IPS-NIHi7 (cell line): ENCODE data around the gene ZNF579.
A peak's percentile ranks its signal among the peaks of the same experiment; 100 is the strongest.
"Not testable (repeated sequence)": the region's sequence is repeated elsewhere in the genome, so short reads cannot be mapped to it uniquely, and the experiment has no call there.

ENCODE experiments used
- DNase-seq: peaks from one replicate; pipeline ENCODE4 v3.0.0; 2012; ENCODE audit warnings: mixed read lengths; ENCODE audit errors: extremely low spot score

The ZNF579 gene

DNA sequence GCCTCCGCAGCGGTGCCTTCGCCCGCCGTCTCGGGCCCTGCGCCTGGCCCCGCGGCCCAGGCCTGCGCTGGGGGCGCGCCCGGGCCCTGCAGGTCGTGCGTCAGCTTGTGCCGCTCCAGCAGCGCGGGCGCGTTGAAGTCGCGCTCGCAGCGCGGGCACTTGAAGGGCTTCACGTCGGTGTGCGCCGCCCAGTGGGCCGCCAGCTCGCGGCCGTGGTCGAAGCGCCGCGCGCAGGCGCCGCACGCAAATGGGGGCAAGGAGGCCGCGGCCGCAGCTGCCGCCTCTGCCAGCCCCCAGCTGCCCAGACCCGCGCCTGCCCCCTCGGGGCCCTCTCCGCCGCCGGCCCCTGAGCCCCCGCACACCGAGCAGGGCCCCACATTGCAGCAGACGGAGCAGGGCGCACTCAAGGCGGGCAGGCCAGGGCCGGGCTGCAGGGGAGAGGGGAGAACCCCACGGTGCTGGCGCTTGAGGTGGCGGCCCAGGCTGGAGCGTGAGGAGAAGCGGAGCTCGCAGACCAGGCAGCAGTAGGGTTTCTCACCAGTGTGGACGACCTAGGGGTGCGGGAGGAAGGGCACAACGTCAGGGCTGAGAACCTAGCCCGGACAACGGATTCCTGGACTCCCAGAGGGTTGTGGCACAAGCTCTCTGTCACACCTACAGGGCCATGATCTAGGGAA, 12.6 kb upstream of the ZNF579 start:
- DNase-seq, result no peak

DNA sequence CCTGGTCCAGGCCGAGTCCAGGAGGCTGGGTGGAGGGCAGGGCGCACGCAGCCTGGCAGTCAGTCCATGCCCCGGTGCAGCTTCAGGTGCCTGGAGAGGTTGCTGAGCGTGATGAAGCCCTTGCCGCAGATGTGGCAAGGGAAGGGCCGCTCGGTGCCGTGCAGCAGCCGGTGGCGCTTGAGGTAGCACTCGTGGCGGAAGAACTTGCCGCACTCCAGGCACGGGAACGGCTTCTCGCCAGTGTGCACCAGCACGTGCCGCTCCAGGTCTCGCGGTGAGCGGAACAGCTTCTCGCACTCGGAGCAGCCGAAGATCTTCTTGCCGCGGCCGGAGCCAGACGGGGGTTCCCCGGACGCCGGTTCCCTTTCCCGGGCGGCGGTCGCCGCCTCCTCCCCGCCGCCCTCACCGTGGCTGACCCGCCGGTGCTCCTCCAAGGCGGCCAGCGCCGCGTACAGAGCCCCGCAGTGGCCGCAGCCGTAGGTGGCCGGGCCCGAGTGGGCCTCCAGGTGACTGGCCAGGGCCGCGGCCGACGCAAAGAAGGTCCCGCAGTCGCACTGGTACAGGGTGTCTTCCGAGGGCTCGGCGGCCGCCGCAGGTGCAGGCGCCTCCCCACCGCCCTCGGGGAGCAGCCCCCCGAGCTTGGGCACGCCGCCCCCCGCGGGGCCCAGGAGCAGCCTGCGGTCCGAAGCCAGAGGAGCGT, 11.9 kb upstream of the ZNF579 start:
- no peak for DNase-seq

DNA sequence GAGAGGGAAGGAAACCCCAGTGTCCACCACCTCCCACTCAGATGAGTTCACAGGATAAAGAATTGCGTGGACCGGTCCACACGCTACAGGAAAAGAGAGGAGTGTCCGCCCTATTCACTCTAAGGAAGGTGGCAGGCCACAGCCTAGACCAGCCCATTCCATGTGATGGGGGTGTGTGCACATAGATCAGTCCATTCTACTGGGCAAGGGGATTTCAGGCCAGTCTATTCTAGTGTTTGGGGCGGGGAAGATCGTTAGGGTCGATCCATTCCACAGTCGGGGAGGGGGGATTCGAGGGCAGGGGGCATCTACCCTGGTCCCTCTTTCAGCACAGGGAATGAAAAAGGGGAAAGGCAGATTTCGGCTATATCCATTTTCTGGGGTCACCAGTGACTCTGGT, 10.9 kb upstream of the ZNF579 start:
- DNase-seq, result peak; percentile 20

DNA sequence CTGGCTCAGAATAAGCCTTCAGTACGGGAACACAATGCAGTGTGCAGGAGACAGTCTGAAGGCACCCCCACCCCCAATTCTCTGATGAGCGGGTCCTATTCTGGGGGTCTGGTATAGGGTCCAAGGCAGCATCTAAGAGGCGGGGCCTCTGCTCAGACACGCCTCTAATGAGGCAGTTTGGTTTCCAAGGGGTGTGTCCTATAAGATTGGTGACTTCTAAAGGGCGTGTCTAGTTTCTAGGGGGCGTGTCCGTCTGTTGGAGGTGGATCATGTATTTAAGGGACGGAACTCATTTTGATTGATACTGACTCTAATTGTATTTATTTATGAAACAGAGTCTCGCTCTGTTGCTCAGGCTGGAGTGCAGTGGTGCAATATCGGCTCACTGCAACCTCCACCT, 10.0 kb upstream of the ZNF579 start:
- DNase-seq, result no peak

DNA sequence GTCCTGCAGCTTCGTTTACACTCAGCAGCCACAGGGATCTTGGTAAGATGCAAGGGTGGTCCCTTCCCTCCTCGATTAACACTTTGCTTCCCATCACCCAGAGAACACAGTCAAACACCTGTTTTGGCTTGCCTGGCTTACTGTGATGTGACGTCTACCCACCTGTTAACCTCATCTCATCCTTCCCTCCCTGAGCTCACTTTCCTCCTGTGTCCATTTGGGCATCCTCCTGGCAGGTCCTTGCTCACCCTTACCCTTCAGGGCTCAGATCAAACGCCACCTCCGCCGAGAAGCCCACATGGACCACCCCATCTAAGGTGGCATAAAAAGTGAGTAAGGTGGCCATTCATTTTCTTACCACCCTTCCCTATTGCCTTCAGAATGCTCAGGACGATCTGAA, 9.5 kb upstream of the ZNF579 start:
- no peak for DNase-seq

DNA sequence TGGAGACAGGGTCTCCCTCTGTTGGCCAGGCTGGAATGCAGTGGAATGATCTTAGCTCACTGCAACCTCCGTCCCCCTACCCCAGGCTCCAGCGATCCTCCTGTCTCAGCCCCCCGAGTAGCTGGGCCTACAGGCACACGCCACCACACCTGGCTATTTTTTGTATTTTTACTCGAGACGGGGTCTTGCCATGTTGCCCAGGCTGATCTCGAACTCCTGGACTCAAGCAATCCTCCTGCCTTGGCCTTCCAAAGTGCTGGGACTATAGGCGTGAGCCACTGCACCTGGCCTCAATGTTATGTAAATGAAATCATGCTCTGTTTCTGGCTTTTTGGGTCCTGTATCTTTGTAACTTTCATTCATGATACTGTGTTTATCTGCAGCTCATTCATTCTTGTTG, 8.1 kb upstream of the ZNF579 start:
- DNase-seq, result no peak

DNA sequence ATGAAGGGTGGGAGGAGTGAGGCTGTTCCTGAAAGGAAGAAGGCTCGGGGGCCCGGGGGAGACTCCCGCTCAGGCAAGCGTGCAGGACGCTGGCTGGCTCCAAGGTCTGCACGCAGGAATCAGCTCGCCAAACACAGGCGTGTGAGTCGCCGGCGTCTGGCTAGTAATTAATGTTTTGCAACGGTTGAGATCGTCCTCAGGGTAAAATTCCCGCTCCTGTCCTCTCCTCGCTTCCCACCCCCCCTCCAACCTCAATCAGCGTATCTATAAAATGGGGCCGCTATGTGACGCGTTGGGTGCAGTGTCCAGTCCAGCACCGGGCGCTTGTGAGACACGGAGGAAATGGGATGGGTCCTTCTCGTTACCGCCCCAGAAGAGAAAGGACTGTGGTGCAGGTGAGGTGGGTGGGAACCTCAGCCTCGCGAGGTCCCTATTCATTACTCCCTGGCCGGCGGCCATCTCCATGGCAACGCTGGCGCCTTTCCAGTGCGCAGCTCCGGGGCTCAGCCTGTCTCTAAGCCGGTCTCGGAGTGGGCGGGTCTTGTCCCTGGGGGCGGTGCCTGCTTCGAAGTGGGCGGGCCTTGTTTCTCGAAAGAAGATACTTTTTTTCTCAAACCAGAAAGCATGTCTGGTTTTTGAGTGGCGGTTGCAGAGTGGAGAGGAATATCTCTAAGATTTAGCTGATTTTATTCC, 6.5 kb upstream of the ZNF579 start:
- peak; percentile 96 for DNase-seq

DNA sequence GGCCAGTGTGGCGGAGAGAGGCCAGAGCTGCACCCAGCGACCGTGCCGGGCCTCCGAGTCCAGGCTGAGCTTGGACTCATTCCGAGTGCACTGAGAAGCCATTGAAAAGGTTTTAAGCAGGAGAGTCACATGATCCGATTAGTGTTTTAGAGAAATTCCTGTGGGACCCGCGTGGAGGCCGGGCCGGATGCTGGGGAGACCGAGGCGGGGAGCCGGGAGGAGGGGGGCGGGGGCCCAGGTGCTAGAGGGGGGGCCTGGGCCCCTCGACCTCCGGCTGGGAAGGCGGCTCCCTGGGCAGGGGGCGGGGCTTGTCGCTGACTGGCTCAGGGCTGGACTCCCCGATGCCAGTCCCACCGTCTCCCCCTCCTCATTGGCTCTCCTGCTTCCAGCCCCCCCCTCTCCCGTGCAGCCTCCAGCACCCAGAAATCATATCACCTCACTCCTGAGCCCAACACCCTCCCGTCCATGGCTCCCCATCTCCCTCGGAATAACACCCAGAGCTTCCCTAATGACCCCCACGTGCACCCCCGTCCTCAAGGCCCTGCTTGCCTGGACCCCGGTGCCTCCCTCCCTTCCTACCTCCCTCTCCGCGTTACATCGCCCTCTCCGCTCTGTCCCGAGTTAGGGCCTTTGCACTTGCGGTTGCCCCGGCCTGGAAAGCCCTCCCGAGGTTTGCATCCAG, 5.2 kb upstream of the ZNF579 start:
- DNase-seq, result peak; percentile 84

DNA sequence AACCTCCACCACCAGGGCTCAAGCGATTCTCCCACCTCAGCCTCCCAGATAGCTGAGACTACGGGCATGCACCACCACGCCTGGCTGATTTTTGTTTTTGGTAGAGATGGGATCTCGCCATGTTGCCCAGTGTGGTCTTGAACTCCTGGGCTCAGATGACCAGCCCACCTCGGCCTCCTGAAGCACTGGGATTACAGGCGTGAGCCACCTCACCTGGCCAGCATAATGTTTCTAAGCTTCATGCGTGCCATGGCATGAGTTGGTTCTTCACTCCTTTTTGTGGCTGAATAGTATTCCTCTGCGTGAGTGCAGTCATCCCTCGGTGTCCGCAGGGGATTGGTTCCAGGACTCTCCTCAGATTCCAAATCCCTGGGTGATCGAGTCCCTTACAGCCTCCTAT, 4.2 kb upstream of the ZNF579 start:
- no peak for DNase-seq

DNA sequence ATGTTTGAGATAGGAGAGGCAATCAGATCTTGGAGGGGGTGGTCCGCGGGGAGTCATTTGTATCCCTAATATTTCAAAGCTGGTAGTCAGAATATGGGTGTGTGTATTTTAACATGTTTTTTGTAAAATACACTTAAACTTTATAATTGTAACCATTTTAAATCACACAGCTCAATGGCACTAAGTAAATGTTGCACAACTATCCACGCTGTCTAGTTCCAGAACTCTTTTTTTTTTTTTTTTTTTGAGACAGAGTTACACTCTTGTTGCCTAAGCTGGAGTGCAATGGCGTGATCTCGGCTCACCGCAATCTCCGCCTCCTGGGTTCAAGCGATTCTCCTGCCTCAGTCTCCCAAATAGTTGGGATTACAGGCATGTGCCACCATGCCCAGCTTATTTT, 3.2 kb upstream of the ZNF579 start:
- not testable (repeated sequence) for DNase-seq

DNA sequence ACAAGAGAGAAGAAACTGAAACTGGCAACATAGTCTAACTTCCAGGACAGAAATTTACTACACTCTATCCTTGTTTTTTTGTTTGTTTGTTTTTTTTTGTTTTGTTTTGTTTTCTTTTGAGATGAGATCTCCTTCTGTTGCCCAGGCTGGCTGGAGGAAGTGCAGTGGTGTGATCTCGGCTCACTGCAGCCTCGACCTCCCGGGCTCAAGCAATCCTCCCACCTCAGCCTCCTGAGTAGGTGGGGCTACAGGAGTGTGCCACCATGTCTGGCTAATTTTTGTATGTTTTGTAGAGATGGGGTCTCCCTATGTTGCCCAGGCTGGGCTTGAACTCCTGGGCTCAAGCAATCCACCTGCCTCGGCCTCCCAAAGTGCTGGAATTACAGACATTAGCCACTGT, 1.6 kb upstream of the ZNF579 start:
- DNase-seq, result not testable (repeated sequence)

DNA sequence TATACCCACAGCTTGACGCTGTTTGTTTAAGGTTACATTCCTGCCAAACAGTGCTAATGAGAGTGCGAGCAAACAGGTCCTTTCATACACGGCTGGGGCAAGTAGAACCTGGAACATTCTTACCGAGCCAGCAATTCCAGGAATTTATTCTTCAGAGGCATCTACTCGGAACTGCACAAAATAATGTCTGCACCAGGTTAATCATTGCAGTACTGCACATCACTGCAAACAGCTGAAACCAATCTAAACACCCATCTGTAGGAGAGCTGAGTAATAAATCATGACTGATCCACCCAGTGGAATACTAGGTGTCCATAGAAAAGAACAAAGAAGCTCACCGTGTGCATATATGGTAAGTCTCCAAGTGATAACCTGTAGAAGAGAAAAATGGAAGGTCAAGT, 1.2 kb upstream of the ZNF579 start:
- DNase-seq, result no peak

DNA sequence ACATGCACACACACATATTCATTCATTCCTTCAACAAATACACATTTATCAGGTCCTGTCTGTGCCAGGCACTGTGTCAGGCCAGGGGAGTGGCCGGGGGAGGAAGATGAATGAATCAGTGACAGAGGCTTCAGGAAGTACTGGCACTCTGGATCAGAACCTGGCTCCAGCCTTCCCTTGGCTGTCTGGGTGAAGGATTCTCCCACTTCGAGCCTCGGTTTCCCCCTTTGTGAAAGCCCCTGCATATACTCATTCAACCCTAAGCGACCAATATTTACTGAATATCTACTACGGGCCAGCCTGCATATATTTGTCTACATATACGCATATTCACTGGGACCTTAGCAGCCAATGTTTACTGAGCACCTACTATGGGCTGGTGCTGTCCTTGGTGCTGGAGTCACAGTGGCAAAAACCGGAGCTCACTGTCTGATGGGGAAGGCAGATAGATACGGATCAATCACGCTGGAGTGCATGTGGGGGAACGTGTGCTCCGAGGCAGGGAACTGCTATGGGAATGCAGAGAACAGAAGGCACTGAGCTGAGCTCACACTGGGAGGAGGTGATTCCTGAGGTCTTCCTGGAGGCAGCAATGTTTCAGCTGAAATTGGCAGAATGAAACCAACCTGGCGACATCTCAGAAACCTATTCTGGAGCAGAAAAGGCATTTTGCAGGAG, 636 bp upstream of the ZNF579 start:
- DNase-seq, result no peak

DNA sequence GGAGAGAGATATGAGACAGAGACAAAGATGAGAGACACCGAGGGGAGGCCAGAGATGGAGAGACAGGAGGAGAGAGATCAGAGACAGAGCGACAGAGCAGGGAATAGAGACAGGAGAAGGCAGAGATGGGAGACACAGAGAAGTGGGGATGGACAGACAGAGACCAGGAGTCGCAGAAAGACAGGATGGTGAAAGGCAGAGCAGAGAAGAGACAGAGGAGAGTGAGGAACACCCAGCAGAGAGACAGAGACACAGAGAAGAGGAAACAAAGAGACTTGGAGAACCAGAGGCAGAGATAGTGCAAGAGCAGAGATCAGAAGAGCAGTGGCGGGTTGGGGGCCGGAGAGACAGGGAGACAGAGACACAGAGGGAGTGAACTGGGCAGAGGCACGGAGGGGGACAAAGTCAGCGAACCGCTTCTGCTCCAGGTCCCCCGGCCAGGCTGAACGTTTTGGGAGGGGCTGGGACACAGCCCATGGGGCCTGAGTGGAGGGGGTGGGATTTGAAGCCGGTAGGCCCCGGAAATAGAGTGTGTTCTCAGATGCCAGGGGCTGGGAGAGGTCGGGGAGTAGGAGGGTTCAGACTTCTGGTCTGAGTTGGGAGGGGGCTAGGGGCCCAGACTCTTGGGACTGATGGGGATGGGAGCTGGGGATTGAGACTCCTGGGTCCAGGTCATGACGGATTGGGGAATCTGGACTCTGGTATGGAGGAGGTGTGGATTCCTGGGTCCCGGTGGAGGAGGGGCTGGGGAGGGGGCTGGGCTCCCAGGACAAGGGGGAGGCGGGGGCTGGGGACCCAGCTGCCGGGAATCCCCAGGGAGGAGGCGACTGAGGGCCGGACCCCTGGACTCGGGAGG, 654 bp downstream of the ZNF579 start:
- DNase-seq, result no peak

DNA sequence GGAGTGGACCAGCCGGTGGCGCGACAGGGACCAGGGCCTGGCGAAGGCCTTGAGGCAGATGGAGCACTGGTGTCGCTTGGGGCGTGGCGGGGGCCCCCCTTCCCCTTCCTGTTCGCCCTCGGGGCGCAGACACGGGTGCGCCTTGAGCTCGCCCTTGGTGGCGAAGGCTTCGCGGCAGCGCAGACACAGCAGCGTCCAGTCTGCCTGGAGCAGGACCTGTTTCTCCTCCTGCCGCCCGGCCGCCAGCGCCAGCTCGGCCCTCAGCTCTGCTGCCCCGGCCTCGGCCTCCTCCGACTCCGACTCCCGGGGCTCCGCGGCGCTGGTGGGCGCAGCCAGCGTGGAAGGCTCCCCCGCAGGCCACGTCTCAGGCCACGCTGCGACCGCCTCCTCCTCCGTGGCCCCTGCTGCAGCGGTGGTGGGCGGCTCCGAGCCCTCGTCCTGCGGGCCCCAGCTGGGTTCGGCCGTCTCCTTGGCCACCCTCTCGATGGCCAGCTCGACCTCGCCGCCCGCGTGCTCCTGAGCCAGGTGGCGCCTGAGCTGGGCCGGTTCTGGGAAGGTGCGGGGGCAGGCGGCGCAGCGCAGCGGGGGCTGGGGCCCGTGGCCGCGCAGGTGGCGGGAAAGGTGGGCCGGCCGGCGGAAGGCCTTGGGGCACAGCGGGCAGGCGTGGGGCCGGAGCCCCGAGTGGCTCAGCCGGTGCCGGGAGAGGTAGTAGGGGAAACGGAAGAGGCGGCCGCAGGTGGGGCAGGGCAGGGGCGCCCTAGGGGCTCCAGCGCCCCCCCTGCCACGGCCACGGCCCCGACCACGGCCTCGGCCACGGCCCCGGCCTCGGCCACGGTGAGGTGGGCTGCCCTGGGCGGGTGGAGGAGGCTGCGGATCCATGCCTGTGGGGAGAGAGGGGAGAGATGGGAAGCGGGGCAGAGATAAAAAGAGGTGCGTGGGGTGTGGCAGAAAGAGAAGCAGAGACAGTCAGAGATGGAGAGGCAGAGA, 1.6 kb downstream of the ZNF579 start:
- no peak for DNase-seq

DNA sequence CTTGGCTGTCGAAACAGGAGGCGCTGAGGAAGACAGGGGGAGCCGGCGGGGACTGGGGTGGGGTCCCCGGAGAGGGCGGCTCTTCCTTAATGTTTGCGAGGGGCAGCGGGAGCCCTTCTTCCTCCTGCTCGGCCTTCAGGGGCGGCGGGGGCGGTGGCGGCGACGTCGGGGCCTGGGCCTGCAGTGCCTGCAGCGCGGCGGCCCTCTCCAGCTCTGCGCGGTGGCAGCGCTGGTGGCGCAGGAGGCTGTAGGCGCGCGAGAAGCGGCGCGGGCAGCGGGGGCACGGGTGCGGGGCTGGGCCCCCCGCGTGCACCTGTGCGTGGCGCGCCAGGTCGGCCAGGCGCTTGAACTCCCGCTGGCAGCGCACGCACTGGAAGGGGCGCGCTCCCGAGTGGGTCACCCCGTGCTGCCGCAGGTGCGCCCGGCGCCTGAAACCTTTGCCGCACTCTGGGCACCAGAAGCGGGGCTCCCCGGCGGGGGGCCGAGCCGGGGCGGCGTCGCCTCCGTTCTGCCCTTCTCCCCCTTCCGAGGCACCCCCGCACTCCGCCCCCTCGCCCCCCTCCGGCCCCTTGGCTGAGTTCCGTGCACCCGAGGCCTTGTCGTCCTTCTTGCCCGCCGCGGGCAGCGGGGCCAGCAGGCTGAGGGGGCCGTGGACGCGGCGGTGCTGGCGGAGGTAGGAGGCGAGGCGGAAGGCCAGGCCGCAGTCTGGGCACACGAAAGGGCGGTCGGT, 2.5 kb downstream of the ZNF579 start:
- DNase-seq, result no peak

DNA sequence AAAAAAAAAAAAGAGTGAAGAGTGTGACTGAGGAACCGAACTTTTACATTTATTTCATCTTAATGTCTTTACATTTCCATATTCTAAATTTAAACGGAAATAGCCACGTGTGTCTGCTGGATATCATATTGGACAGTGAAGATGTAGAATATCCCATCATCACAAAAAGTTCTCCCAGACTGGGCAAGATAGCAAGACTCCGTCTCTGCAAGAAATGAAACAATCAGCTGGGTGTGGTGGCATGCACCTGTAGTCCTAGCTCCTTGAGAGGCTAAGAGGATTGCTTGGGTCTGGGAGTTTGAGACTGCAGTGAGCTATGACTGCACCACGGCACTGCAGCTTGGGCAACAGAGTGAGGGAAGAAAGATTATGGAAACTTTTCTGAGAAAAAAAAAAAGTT, 3.9 kb downstream of the ZNF579 start:
- DNase-seq, result no peak

DNA sequence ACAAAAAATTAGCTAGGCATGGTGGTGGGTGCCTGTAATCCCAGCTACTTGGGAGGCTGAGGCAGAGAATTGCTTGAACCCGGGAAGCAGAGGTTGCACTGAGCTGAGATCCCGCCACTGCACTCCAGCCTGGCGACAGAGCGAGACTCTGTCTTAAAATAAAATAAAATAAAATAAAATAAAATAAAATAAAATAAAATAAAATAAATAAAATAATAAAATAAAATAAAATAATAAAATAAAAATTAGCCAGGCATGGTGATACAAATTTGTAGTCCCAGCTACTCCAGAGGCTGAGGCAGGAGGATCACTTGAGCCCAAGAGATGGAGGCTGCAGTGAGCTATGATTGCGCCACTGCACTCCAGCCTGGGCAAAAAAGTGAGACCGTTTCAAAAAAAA, 6.7 kb downstream of the ZNF579 start:
- not testable (repeated sequence) for DNase-seq

DNA sequence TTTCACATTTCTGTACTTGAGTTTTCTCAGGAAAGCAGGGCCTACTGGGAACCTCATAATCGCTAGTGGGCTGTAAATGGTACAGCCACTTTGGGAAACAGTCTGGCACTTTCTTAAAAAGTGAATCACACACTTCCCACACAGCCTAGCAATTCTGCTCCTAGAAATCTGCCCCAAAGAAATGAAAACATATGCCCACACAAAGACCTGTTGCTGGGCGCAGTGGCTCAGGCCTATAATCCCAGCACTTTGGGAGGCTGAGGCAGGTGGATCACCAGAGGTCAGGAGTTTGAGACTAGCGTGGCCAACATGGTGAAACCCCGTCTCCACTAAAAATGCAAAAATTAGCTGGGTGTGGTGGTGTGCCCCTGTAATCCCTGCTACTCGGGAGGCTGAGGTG, 11.2 kb downstream of the ZNF579 start:
- not testable (repeated sequence) for DNase-seq
